Spleen (tissue), 13 donors: ENCODE measurements around the gene CFD. TPM values are rescaled to one million over a fixed set of nuclear protein-coding genes. Genes with fewer than 3 reads are reported as not detected.

ENCODE experiments used
- DNase-seq: peaks from one replicate; pipeline ENCODE4 v3.0.0-alpha.2; 2020
- H3K27ac ChIP-seq, 8 donors: fragments of 200-600 bp; sonication (generic) in 7 of 8; 1 replicate in 4 of 8; 2 replicates in 4 of 8; pipeline versions ENCODE4 v1.5.0 to v1.8.0; 2016 to 2021; ENCODE audit warnings: inconsistent platforms in 4 of 8, mild to moderate bottlenecking in 4 of 8, moderate library complexity in 1 of 8
- H3K27me3 ChIP-seq, 7 donors: fragments of 200-600 bp; sonication (generic) in 6 of 7; replicated peaks in 1 of 7; 1 replicate in 4 of 7; 2 replicates in 3 of 7; pipeline versions ENCODE4 v1.5.0 to v1.8.0; 2016 to 2021; ENCODE audit warnings: inconsistent platforms in 3 of 7, mild to moderate bottlenecking in 1 of 7
- H3K36me3 ChIP-seq, 6 donors: fragments of 200-600 bp; sonication (generic) in 5 of 6; 1 replicate in 4 of 6; 2 replicates in 2 of 6; pipeline versions ENCODE4 v1.5.0 to v1.8.0; 2016 to 2021; ENCODE audit warnings: inconsistent platforms in 2 of 6
- H3K4me1 ChIP-seq, 6 donors: fragments of 200-600 bp; sonication (generic) in 5 of 6; 1 replicate in 3 of 6; 2 replicates in 3 of 6; pipeline versions ENCODE4 v1.5.0 to v1.8.0; 2016 to 2021; ENCODE audit warnings: inconsistent platforms in 3 of 6
- H3K4me3 ChIP-seq, 8 donors: fragments of 200-600 bp; sonication (generic) in 7 of 8; 1 replicate in 4 of 8; 2 replicates in 4 of 8; pipeline versions ENCODE4 v1.5.0 to v1.8.0; 2016 to 2021; ENCODE audit warnings: inconsistent platforms in 4 of 8, mild to moderate bottlenecking in 4 of 8, moderate library complexity in 2 of 8
- H3K9me3 ChIP-seq, 8 donors: fragments of 200-600 bp; sonication (generic) in 7 of 8; 1 replicate in 4 of 8; 2 replicates in 4 of 8; pipeline versions ENCODE4 v1.5.0 to v1.8.0; 2016 to 2021; ENCODE audit warnings: inconsistent platforms in 4 of 8
- CTCF ChIP-seq, 11 experiments: fragments of 200-600 bp in 7 of 11; fragments of 450-650 bp in 4 of 11; sonication (generic) in 4 of 11; IDR thresholded peaks in 8 of 11; conservative IDR thresholded peaks in 3 of 11; 1 replicate in 7 of 11; 2 replicates in 4 of 11; pipeline versions ENCODE4 v1.4.0 to v1.8.0; 2016 to 2021; ENCODE audit warnings: antibody characterized with exemption in 11 of 11, inconsistent platforms in 4 of 11, mild to moderate bottlenecking in 1 of 11
- POLR2A ChIP-seq, 3 donors: fragments of 450-650 bp; IDR thresholded peaks; one replicate each; pipeline ENCODE4 v1.5.1; 2017; ENCODE audit warnings: antibody characterized with exemption in 3 of 3, mild to moderate bottlenecking in 1 of 3
- POLR2AphosphoS5 ChIP-seq, 3 donors: sonication (generic); formaldehyde crosslinking; IDR thresholded peaks; one replicate each; pipeline ENCODE4 v1.5.1; 2017; ENCODE audit warnings: antibody characterized with exemption in 3 of 3
- WGBS, 5 donors: extraction: QIAGEN DNeasy Blood & Tissue Kit in 3 of 5; methylation state at CpG; one replicate each; pipeline versions ENCODE4 v1.1.5 to v1.1.7; 2013 to 2018; 5-methylcytosine and 5-hydroxymethylcytosine counted together
- intact Hi-C: fragments of 100-400 bp; cut with DNase I; formaldehyde crosslinking; loops from one replicate; pipeline ENCODE4 v1.15.0; 2023; ENCODE audit warnings: low total_unique reads
- long read RNA-seq, 2 donors: transcript quantifications; one replicate each; lab custom pipeline, GENCODE V29; 2026
- polyA plus RNA-seq, 3 donors: library from polyadenylated mRNA; stranded (reverse); fragments of 200-250 nt; gene quantifications; one replicate each; pipeline ENCODE4 v1.2.1, GENCODE V29; 2013
- total RNA-seq, 7 donors: library from RNA; depleted of rRNA in 3 of 7; stranded (reverse); fragments of >200 nt in 3 of 7; fragmentation: NEBNext Ultra II Directional in 4 of 7; extraction: Animal tissue kit (Norgen Biotek cat#: 25700) in 4 of 7; gene quantifications; one replicate each; pipeline versions ENCODE4 v1.1.0 to v1.2.1, GENCODE V29; 2016 to 2021
- donor health status: healthy with polysubstance abuse.
- donor health status: DM: no; HTN: no; CAD: no; lungs with moderate emphysema.
- donor health status: DM: no; HTN: no; CAD: no.
- donor health status: Bipolar disorder and iron deficiency.
- donor health status: healthy.
- donor health status: DM: no; HTN: no; CAD: no.
- donor health status: DM: yes; HTN: yes; CAD: no.

The CFD gene
- 10 to 100 TPM; 11.3 to 59.5 (median 26.2) TPM for total RNA-seq
- 10 to 100 TPM in 2 of 3 donors, 1 to 10 TPM in 1; 6.6 to 25.3 (median 18.4) TPM for polyA plus RNA-seq
- long read RNA-seq, donor 1, transcript CFD-201 (5 exons, 1,201 nt): major isoform, 10 of 10 reads
- long read RNA-seq, donor 1, partial matches to known transcripts: 0 of 10 reads
- long read RNA-seq, donor 1, other reads (novel, unspliced or antisense): 0 of 10 reads
- long read RNA-seq, donor 2, transcript CFD-201 (5 exons, 1,201 nt): major isoform, 7 of 7 reads
- long read RNA-seq, donor 2, partial matches to known transcripts: 0 of 7 reads
- long read RNA-seq, donor 2, other reads (novel, unspliced or antisense): 0 of 7 reads

- WGBS, 5 donors: 23 to 32% (median 25%) methylated on average over 9 to 24 of the region's 24 CpGs
- Histone ChIP-seq H3K27me3 (peaks cover 0 to 77% (median 20%) of the 10 kb centered on the region in 7 donors), H3K27ac (peak within 1 kb of the TSS in 5 of 8 donors; percentile 1 to 73 (median 60)), H3K4me1 (peaks cover 11 to 64% (median 46%) of the 10 kb centered on the region in 6 donors), H3K36me3 (no peaks in the 10 kb centered on the region), H3K4me3 (peak within 1 kb of the TSS in 7 of 8 donors; percentile 27 to 66 (median 42)), H3K9me3 (no peaks in the 10 kb centered on the region)
- DNase-seq: peak; percentile 91
- intact Hi-C loops: loop anchor here (10.0 kb wide), 1 partner anchor 84 kb away; no protein-coding TSS in a partner anchor
- TF ChIP-seq POLR2AphosphoS5 (IDR thresholded peaks at IDR 0.05) (peak; percentile 80 to 85 (median 81)), POLR2A (IDR thresholded peaks at IDR 0.05) (no peak)
These were observed at the start of gene CFD for GRCh38 chr19:858868-859843. Gene CFD (plus strand): TSS chr19:859664. CDS start chr19:859690, 26 bp downstream.

DNA sequence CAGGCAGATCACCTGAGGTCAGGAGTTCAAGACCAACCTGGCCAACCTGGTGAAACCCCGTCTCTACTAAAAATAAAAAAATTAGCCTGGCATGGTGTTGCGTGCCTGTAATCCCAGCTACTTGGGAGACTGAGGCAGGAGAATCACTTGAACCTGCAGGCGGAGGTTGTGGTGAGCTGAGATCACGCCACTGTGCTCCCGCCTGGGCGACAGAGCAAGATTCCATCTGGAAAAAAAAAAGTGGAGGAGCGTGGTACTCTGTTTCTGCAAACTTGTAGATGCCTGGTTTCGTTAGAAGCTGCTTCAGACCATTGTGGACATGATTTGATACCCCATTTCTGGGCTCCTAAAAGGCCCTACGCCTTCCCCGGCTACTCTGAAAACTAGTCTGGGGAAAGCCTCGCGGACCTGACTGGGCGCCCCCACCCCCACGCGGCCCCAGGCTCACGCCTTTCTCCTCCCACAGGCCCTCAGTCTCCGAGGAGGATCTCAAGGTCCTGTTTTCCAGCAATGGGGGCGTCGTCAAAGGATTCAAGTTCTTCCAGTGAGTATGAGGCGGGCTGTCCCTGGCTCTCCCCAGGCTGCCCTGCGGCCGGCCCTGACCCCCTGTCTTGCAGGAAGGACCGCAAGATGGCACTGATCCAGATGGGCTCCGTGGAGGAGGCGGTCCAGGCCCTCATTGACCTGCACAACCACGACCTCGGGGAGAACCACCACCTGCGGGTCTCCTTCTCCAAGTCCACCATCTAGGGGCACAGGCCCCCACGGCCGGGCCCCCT is 49.2 kb upstream of the CFD start:
- TF ChIP-seq POLR2AphosphoS5 (IDR thresholded peaks at IDR 0.05): no peak
- no peak for TF ChIP-seq CTCF (IDR thresholded peaks at IDR 0.05 in 8 of 11, conservative IDR thresholded peaks at IDR 0.05 in 3 of 11)
- no peak for TF ChIP-seq POLR2A (IDR thresholded peaks at IDR 0.05)
- Histone ChIP-seq H3K27me3 (no peaks in the 10 kb centered on the region), H3K27ac (no peak overlapping the region), H3K4me3 (no peak overlapping the region), H3K4me1 (peaks cover 0 to 45% (median 12%) of the 10 kb centered on the region in 6 donors), H3K36me3 (peaks cover 16 to 99% (median 81%) of the 10 kb centered on the region in 6 donors), H3K9me3 (peaks cover 0 to 3% (median 0%) of the 10 kb centered on the region in 8 donors)
- intact Hi-C loops: no loop called here
- DNase-seq: no peak
- WGBS, 5 donors: 78 to 88% (median 83%) methylated on average over 26 to 30 of the region's 30 CpGs

- peak; percentile 67 for DNase-seq
- H3K27ac ChIP-seq: no peak overlapping the region
- H3K4me3 ChIP-seq: no peak overlapping the region
- no peak for TF ChIP-seq CTCF (IDR thresholded peaks at IDR 0.05 in 8 of 11, conservative IDR thresholded peaks at IDR 0.05 in 3 of 11)
- TF ChIP-seq POLR2AphosphoS5 (IDR thresholded peaks at IDR 0.05): peak in 1 of 3 donors; percentile 61
- H3K27me3 ChIP-seq: no peaks in the 10 kb centered on the region
- H3K4me1 ChIP-seq: peaks cover 0 to 38% (median 11%) of the 10 kb centered on the region in 6 donors
- intact Hi-C loops: no loop called here
- peaks cover 16 to 97% (median 74%) of the 10 kb centered on the region in 6 donors for H3K36me3 ChIP-seq
- 84 to 89% (median 87%) methylated on average over 25 of the region's 25 CpGs for WGBS, 5 donors
- H3K9me3 ChIP-seq: peaks cover 0 to 3% (median 0%) of the 10 kb centered on the region in 8 donors
These were observed 48.5 kb upstream of the CFD start for GRCh38 chr19:810883-811489.
